Aorta (tissue), 5 donors: ENCODE data around the gene RALB. TPM values are rescaled to one million over a fixed set of nuclear protein-coding genes. Genes with fewer than 3 reads are reported as not detected.
A peak's percentile ranks its signal among the peaks of the same experiment; 100 is the strongest.

Experiments
- ATAC-seq: fragments of 200-7000 bp; cut with Tn5 transposase; one replicate; pipeline ENCODE4 v1.9.1; 2022; ENCODE audit warnings: moderate library complexity; ENCODE audit not compliant: low FRiP score
- DNase-seq, 2 donors: peaks; one replicate each; pipeline ENCODE4 v3.0.0-alpha.2; 2020
- H3K27ac ChIP-seq, 2 donors: one replicate each; pipeline ENCODE4 v1.5.1; 2013; ENCODE audit warnings: low read length in 2 of 2, mild to moderate bottlenecking in 2 of 2, moderate library complexity in 2 of 2, control low read depth in 1 of 2, inconsistent platforms in 1 of 2, low read depth in 1 of 2
- H3K27me3 ChIP-seq, 2 donors: one replicate each; pipeline ENCODE4 v1.6.1; 2013; ENCODE audit warnings: control low read depth in 1 of 2, low read length in 1 of 2, mild to moderate bottlenecking in 1 of 2, moderate library complexity in 1 of 2; ENCODE audit not compliant: insufficient read depth in 2 of 2, control insufficient read depth in 1 of 2
- H3K36me3 ChIP-seq, 2 donors: one replicate each; pipeline ENCODE4 v1.6.1; 2013; ENCODE audit warnings: control low read depth in 1 of 2, low read length in 1 of 2, mild to moderate bottlenecking in 1 of 2; ENCODE audit not compliant: insufficient read depth in 2 of 2, control insufficient read depth in 1 of 2
- H3K4me1 ChIP-seq, 2 donors: one replicate each; pipeline ENCODE4 v1.6.1; 2013; ENCODE audit warnings: low read length in 2 of 2, control low read depth in 1 of 2, mild to moderate bottlenecking in 1 of 2, moderate library complexity in 1 of 2; ENCODE audit not compliant: insufficient read depth in 2 of 2, control insufficient read depth in 1 of 2
- H3K4me3 ChIP-seq, 2 donors: one replicate each; pipeline ENCODE4 v1.5.1; 2013; ENCODE audit warnings: low read length in 2 of 2, control low read depth in 1 of 2, mild to moderate bottlenecking in 1 of 2
- H3K9me3 ChIP-seq: one replicate; pipeline ENCODE4 v1.6.1; 2013; ENCODE audit warnings: mild to moderate bottlenecking, low read length; ENCODE audit not compliant: control insufficient read depth
- WGBS, 2 donors: extraction: QIAGEN DNeasy Blood & Tissue Kit; methylation state at CpG; one replicate each; pipeline ENCODE4 v1.1.7; 2013; 5-methylcytosine and 5-hydroxymethylcytosine counted together
- intact Hi-C, 2 donors: fragments of 100-400 bp; cut with DNase I; formaldehyde crosslinking; loops; one replicate each; pipeline versions ENCODE4 v1.14.2 to v1.15.0; 2022
- long read RNA-seq, 2 donors: library from polyadenylated mRNA; unstranded; transcript quantifications; one replicate each; pipeline ENCODE4 v2.0.0, GENCODE V29; 2020 to 2021
- polyA plus RNA-seq, 2 donors: library from polyadenylated mRNA; stranded (reverse); fragments of 200-250 nt; gene quantifications; one replicate each; pipeline ENCODE4 v1.2.3, GENCODE V29; 2013
- total RNA-seq, 2 donors: library from RNA; stranded (reverse); fragmentation: NEBNext Ultra II Directional; extraction: Animal tissue kit (Norgen Biotek cat#: 25700); gene quantifications; one replicate each; pipeline ENCODE4 v1.2.1, GENCODE V29; 2021
- donor health status: healthy with polysubstance abuse.
- donor health status: Bipolar disorder and iron deficiency.
- donor health status: DM: no; HTN: no; CAD: no.
- donor health status: DM: no; HTN: no; CAD: no.
- donor health status: DM: yes; HTN: yes; CAD: no.

RALB gene
- total RNA-seq (10 to 100 TPM; 43.3 to 55.0 TPM), polyA plus RNA-seq (10 to 100 TPM; 45.2 to 80.3 TPM)
- long read RNA-seq, donor 1, transcript RALB-201 (5 exons, 2,344 nt): major isoform, 151 of 293 reads
- long read RNA-seq, donor 1, transcript RALB-203 (5 exons, 1,252 nt): minor isoform, 84 of 293 reads
- long read RNA-seq, donor 1, partial matches to known transcripts: 33 of 293 reads
- long read RNA-seq, donor 1, other reads (novel, unspliced or antisense): 24 of 293 reads
- long read RNA-seq, donor 2, transcript RALB-203 (5 exons, 1,252 nt): minor isoform, 19 of 108 reads
- long read RNA-seq, donor 2, transcript RALB-201 (5 exons, 2,344 nt): major isoform, 67 of 108 reads
- long read RNA-seq, donor 2, partial matches to known transcripts: 8 of 108 reads
- long read RNA-seq, donor 2, other reads (novel, unspliced or antisense): 12 of 108 reads

GRCh38 chr2:120252225-120253020, at the start of gene RALB:
Gene RALB (plus strand): TSS chr2:120252852. CDS start chr2:120278665, 25,813 bp downstream.
- 1% methylated on average over 47 to 71 of the region's 71 CpGs for WGBS, 2 donors
- peak within 1 kb of the TSS in 1 of 2 donors; percentile 29 for H3K27ac ChIP-seq
- intact Hi-C loops: loop anchor here (2.0 to 5.0 kb wide), 3 partner anchors 32 to 60 kb away; no protein-coding TSS in a partner anchor
- no peaks in the 10 kb centered on the region for H3K36me3 ChIP-seq
- H3K4me1 ChIP-seq: peaks cover 0 to 5% of the 10 kb centered on the region in 2 donors
- DNase-seq (peak; percentile 100), ATAC-seq (peak; percentile 98)
- peak within 1 kb of the TSS; percentile 62 to 66 for H3K4me3 ChIP-seq
- no peaks in the 10 kb centered on the region for H3K9me3 ChIP-seq
- H3K27me3 ChIP-seq: no peaks in the 10 kb centered on the region

- Histone ChIP-seq H3K27ac (no peak overlapping the region), H3K4me3 (no peak overlapping the region), H3K36me3 (no peaks in the 10 kb centered on the region), H3K4me1 (no peaks in the 10 kb centered on the region), H3K27me3 (no peaks in the 10 kb centered on the region), H3K9me3 (no peaks in the 10 kb centered on the region)
- peak; percentile 44 for ATAC-seq
- WGBS, 2 donors: 69 to 71% methylated on average over 10 of the region's 10 CpGs
- no peak for DNase-seq
- intact Hi-C loops: no loop called here
Observed at GRCh38 chr2:120203251-120204021, 49.2 kb upstream of the RALB start.

DNA sequence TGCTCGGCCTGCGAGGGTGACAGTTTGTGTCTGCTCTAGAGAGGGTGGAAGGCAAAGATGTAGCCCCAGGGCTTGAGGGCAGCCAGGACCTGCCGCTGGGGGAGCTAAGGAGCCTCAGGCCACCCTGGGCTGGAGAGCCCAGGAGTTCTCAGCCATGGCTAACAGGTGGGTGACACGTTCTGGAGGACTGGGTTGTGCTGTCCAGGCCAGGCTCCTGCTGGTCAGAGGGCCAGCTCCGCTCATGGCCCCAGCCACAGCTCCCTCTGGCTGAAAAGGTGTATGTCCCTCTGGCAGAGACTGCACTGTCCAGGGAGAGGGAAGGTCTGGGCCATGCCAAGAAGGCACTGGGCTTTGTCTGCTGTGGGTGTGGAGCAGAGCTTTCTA, 48.6 kb upstream of the RALB start:
- WGBS, 2 donors: 87 to 88% methylated on average over 5 of the region's 5 CpGs
- H3K4me1 ChIP-seq: no peaks in the 10 kb centered on the region
- no peak overlapping the region for H3K4me3 ChIP-seq
- ATAC-seq (no peak), DNase-seq (no peak)
- no peaks in the 10 kb centered on the region for H3K27me3 ChIP-seq
- no peaks in the 10 kb centered on the region for H3K9me3 ChIP-seq
- intact Hi-C loops: no loop called here
- H3K27ac ChIP-seq: no peak overlapping the region
- no peaks in the 10 kb centered on the region for H3K36me3 ChIP-seq

DNA sequence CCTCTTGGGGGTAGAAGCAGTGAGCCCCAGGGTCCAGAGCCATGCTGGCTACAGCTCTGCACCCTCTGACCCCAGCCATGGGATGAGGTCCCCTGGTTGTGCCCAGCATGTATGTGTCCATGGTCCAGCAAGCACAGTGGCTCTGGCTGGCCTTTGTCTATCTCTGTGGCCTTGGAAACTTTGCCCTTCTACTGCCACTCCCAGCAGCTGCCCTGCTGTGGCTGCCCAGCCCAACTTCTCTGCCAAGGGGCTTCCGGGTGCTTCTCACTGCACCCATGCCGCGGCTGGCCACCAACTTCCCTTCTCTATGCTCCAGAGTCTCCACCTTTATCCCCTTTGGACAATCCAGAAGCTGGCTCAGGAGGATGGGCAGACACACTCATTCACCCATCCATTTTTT, 48.2 kb upstream of the RALB start:
- no peaks in the 10 kb centered on the region for H3K36me3 ChIP-seq
- H3K4me1 ChIP-seq: no peaks in the 10 kb centered on the region
- DNase-seq (no peak), ATAC-seq (peak; percentile 16)
- H3K9me3 ChIP-seq: no peaks in the 10 kb centered on the region
- no peak overlapping the region for H3K27ac ChIP-seq
- intact Hi-C loops: no loop called here
- no peaks in the 10 kb centered on the region for H3K27me3 ChIP-seq
- 58 to 88% methylated on average over 3 of the region's 3 CpGs for WGBS, 2 donors
- H3K4me3 ChIP-seq: no peak overlapping the region

- Histone ChIP-seq H3K27me3 (no peaks in the 10 kb centered on the region), H3K4me1 (no peaks in the 10 kb centered on the region), H3K4me3 (no peak overlapping the region), H3K9me3 (no peaks in the 10 kb centered on the region), H3K27ac (no peak overlapping the region), H3K36me3 (no peaks in the 10 kb centered on the region)
- 87 to 92% methylated on average over 12 of the region's 12 CpGs for WGBS, 2 donors
- ATAC-seq (no peak), DNase-seq (no peak)
- intact Hi-C loops: no loop called here
Observed at GRCh38 chr2:120204945-120205670, 47.5 kb upstream of the RALB start.

GRCh38 chr2:120206022-120206581, 46.5 kb upstream of the RALB start:
- intact Hi-C loops: no loop called here
- WGBS, 2 donors: 66 to 73% methylated on average over 8 of the region's 8 CpGs
- DNase-seq: peak in 1 of 2 donors; percentile 82

DNA sequence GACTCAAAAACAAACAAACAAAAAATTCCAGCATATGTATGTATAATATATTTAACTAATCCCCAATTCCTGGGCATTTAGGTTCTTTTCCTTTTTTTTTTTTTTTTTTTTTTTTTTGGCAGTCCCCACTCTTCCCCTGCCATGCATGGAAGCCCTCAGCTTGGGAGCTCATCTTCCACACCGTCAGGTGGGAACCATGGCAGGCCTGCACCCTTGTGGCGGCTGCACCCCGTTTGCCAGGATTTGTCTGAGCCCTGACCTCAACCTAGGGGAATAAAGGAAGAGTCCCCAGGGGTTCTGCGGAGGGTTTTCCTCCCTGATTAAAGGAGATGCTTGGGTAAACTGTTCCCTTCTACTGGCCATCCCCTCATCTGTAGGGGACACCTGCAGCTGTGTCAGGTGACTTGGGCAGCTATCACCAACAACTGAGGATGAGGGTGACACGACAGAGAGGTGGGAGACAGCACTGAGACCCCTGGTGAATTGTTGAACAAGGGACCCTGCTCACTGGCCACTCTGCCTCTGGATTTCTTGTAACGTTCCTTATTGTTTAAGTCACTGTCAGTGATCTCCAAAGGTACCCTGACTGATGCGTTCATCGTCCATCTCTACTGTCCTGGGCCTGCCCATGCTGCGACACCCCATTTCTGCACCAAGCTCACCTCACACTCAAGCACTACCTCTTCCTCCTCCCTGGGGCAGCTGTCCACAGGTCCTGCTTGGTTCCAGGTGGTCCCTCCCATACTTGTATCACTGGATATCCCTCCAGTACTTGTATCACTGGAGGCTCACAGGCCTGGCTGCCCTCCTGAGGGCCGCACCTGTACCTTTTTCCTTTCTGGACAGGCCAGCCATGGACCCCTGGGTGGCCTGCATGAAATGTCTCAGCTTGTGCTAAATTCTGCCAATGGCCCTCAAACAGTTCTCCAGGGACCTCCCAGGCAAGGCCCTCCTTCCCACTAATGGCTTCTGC, 44.0 kb upstream of the RALB start:
- ATAC-seq (no peak), DNase-seq (no peak)
- Histone ChIP-seq H3K9me3 (no peaks in the 10 kb centered on the region), H3K4me3 (no peak overlapping the region), H3K27ac (no peak overlapping the region), H3K4me1 (no peaks in the 10 kb centered on the region), H3K36me3 (no peaks in the 10 kb centered on the region), H3K27me3 (no peaks in the 10 kb centered on the region)
- 92 to 95% methylated on average over 10 of the region's 10 CpGs for WGBS, 2 donors
- intact Hi-C loops: no loop called here

More at GRCh38 chr2:120206022-120206581, 46.5 kb upstream of the RALB start:
- H3K36me3 ChIP-seq: no peaks in the 10 kb centered on the region
- ATAC-seq: no peak
- no peaks in the 10 kb centered on the region for H3K9me3 ChIP-seq
- H3K27me3 ChIP-seq: no peaks in the 10 kb centered on the region
- no peak overlapping the region for H3K4me3 ChIP-seq
- H3K4me1 ChIP-seq: no peaks in the 10 kb centered on the region
- H3K27ac ChIP-seq: no peak overlapping the region
